K562 (cell line): ENCODE data around the gene FAM114A1. TPM values are rescaled to one million over a fixed set of nuclear protein-coding genes. Genes with fewer than 3 reads are reported as not detected.

ENCODE experiments used
- ARID3A ChIP-seq: IDR thresholded peaks from 2 replicates; pipeline ENCODE4 v1.6.1; 2012; ENCODE audit warnings: low read depth, low read length, improper control_type of control experiment, borderline replicate concordance
- GTF2A2 ChIP-seq: IDR thresholded peaks from 2 replicates; pipeline ENCODE4 v1.6.1; 2016; ENCODE audit warnings: mild to moderate bottlenecking, missing genetic modification characterization, missing compliant biosample characterization
- GTF3C2 ChIP-seq: IDR thresholded peaks from 3 replicates; pipeline ENCODE4 v1.6.1; 2011; ENCODE audit warnings: borderline replicate concordance, mild to moderate bottlenecking, moderate library complexity; ENCODE audit not compliant: insufficient read length; ENCODE audit errors: extremely low read depth
- HNRNPK ChIP-seq: fragments of 200-400 bp; formaldehyde crosslinking; IDR thresholded peaks from one replicate; pipeline ENCODE4 v1.6.1; 2018; ENCODE audit warnings: mild to moderate bottlenecking, low read depth, low read length; ENCODE audit not compliant: poor library complexity, severe bottlenecking
- KDM2B ChIP-seq: fragments of 250-450 bp; sonication (Bioruptor Pico); IDR thresholded peaks from 2 replicates; pipeline ENCODE4 v1.8.0; 2021; ENCODE audit warnings: mild to moderate bottlenecking, moderate library complexity
- MBD1 ChIP-seq: fragments of 250-450 bp; sonication (Bioruptor Pico); IDR thresholded peaks from 2 replicates; pipeline ENCODE4 v1.8.0; 2022; ENCODE audit warnings: inconsistent platforms
- MECOM ChIP-seq: fragments of 250-450 bp; sonication (Bioruptor Pico); IDR thresholded peaks from 2 replicates; pipeline ENCODE4 v1.8.0; 2022; ENCODE audit warnings: inconsistent platforms
- MTF1 ChIP-seq: fragments of 250-450 bp; sonication (Bioruptor Pico); IDR thresholded peaks from 2 replicates; pipeline ENCODE4 v1.9.0; 2021; ENCODE audit warnings: moderate library complexity, mild to moderate bottlenecking, inconsistent platforms, borderline replicate concordance
- MXI1 ChIP-seq: IDR thresholded peaks from 2 replicates; pipeline ENCODE4 v1.6.1; 2011; ENCODE audit warnings: low read depth, mild to moderate bottlenecking, improper control_type of control experiment, low read length
- NFIC ChIP-seq: fragments of 450-650 bp; IDR thresholded peaks from 2 replicates; pipeline ENCODE4 v1.6.1; 2017; ENCODE audit warnings: mild to moderate bottlenecking, inconsistent platforms
- NFIX ChIP-seq: fragments of 250-450 bp; sonication (Bioruptor Pico); IDR thresholded peaks from 2 replicates; pipeline ENCODE4 v1.4.0; 2020; ENCODE audit warnings: low read depth, mild to moderate bottlenecking, moderate library complexity
- POLR2AphosphoS5 ChIP-seq: IDR thresholded peaks from 2 replicates; pipeline ENCODE4 v1.6.1; 2011; ENCODE audit warnings: mild to moderate bottlenecking, low read depth, low read length, moderate library complexity; ENCODE audit not compliant: control insufficient read depth, insufficient read depth
- PRPF4 ChIP-seq: fragments of 200-400 bp; formaldehyde crosslinking; IDR thresholded peaks from one replicate; pipeline ENCODE4 v1.6.1; 2017; ENCODE audit warnings: low read length, low read depth, mild to moderate bottlenecking; ENCODE audit not compliant: insufficient read depth, poor library complexity, severe bottlenecking
- PTBP1 ChIP-seq: fragments of 200-400 bp; formaldehyde crosslinking; IDR thresholded peaks from 2 replicates; pipeline ENCODE4 v1.6.1; 2017; ENCODE audit warnings: low read depth, low read length
- SNIP1 ChIP-seq: fragments of 450-650 bp; IDR thresholded peaks from 2 replicates; pipeline ENCODE4 v1.7.1; 2017; ENCODE audit warnings: low read depth, mild to moderate bottlenecking
- STAG1 ChIP-seq: sonication (generic); formaldehyde crosslinking; IDR thresholded peaks from 2 replicates; pipeline ENCODE4 v1.5.0; 2020; ENCODE audit warnings: missing genetic modification reagents, borderline replicate concordance
- ZBTB8A ChIP-seq: fragments of 450-650 bp; IDR thresholded peaks from 2 replicates; pipeline ENCODE4 v1.6.1; 2018; ENCODE audit warnings: mild to moderate bottlenecking, moderate library complexity; ENCODE audit not compliant: partially characterized antibody
- ZNF121 ChIP-seq: sonication (generic); formaldehyde crosslinking; conservative IDR thresholded peaks from 2 replicates; pipeline ENCODE4 v1.8.0; 2022; ENCODE audit warnings: missing genetic modification reagents
- ZNF165 ChIP-seq: fragments of 250-450 bp; sonication (Bioruptor Pico); IDR thresholded peaks from 2 replicates; pipeline ENCODE4 v1.4.0; 2020; ENCODE audit warnings: borderline replicate concordance
- ZNF57 ChIP-seq: fragments of 450-650 bp; formaldehyde crosslinking; IDR thresholded peaks from 2 replicates; pipeline ENCODE4 v1.4.0; 2020; ENCODE audit warnings: mild to moderate bottlenecking, moderate library complexity
- polyA plus RNA-seq, 8 experiments: library from polyadenylated mRNA; depleted of rRNA in 4 of 8; stranded (reverse) in 5 of 8; unstranded in 3 of 8; fragments of >200 nt; fragmentation: Nextera tagmentation in 2 of 8; fragmentation: Illumina TruSeq in 1 of 8; extraction: Ambion mirVana in 2 of 8; extraction: Trizol in 1 of 8; gene quantifications; 2 replicates each; pipeline versions ENCODE4 v1.2.1 to v1.2.3, GENCODE V29; 2011 to 2014; ENCODE audit warnings: inconsistent platforms in 1 of 8, missing spikeins in 1 of 8
- total RNA-seq, 7 experiments: library from RNA; depleted of rRNA in 6 of 7; stranded (reverse); fragments of >200 nt in 6 of 7; fragmentation: Illumina TruSeq in 2 of 7; extraction: Trizol in 2 of 7; gene quantifications; 2 replicates each; pipeline versions ENCODE4 v1.2.1 to v1.2.3, GENCODE V29; 2011 to 2021; ENCODE audit warnings: low replicate concordance in 1 of 7

The FAM114A1 gene
- total and polyA plus RNA-seq, 9 of the 15 experiments (the other 6 are each of a cell fraction or from before 2014, with no cell fraction given) = 1.8 to 12.0 (median 4.3) TPM

- TF ChIP-seq KDM2B (CRISPR knock-in tag) = no peak
- no peak for TF ChIP-seq MECOM
- TF ChIP-seq POLR2AphosphoS5 = no peak
- TF ChIP-seq ZNF165 = no peak
- TF ChIP-seq NFIX (CRISPR knock-in tag) = no peak
- TF ChIP-seq MTF1 = no peak
- no peak for TF ChIP-seq PTBP1
- no peak for TF ChIP-seq SNIP1
- no peak for TF ChIP-seq HNRNPK
- 0 out of 2 replicates have a peak, but pooled peaks have one; percentile 31 for TF ChIP-seq ARID3A
- TF ChIP-seq STAG1 (CRISPR knock-in tag) = no peak
- no peak for TF ChIP-seq ZNF121 (CRISPR knock-in tag)
- no peak for TF ChIP-seq GTF2A2
- TF ChIP-seq PRPF4 = no peak
- no peak for TF ChIP-seq MXI1
- no peak for TF ChIP-seq GTF3C2
- TF ChIP-seq NFIC = no peak
- TF ChIP-seq ZNF57 (CRISPR knock-in tag) = no peak
- no peak for TF ChIP-seq ZBTB8A
- 0 out of 2 replicates have a peak, but pooled peaks have one; percentile 52 for TF ChIP-seq MBD1 (CRISPR knock-in tag)
These were observed 10.9 kb upstream of the FAM114A1 start, which contains the start of gene TLR6 (continued) for GRCh38 chr4:38856524-38857337.
